ENCODE measurements around the gene CREB3L2.

The CREB3L2 gene

GRCh38 chr7:137836541-137836940 lies 165.3 kb downstream of the CREB3L2 start:
- H3K36me3 ChIP-seq (ENCODE audit: low read length): no peaks in the 10 kb centered on the region
- no peak overlapping the region for H2AFZ ChIP-seq (ENCODE audit: low read depth, low read length, severe bottlenecking)
- no peaks in the 10 kb centered on the region for H3F3A ChIP-seq (ENCODE audit: insufficient read depth)
- peaks cover 7% of the 10 kb centered on the region for H3K9me3 ChIP-seq (ENCODE audit: insufficient read depth, low read length)
- no peaks in the 10 kb centered on the region for H3K79me2 ChIP-seq (ENCODE audit: insufficient read depth, low read length)
- H3K9ac ChIP-seq (ENCODE audit: low read length): no peak overlapping the region
- H3K4me2 ChIP-seq (ENCODE audit: low read depth, low read length, poor library complexity, severe bottlenecking): no peak overlapping the region
- TF ChIP-seq, protein P1, sequence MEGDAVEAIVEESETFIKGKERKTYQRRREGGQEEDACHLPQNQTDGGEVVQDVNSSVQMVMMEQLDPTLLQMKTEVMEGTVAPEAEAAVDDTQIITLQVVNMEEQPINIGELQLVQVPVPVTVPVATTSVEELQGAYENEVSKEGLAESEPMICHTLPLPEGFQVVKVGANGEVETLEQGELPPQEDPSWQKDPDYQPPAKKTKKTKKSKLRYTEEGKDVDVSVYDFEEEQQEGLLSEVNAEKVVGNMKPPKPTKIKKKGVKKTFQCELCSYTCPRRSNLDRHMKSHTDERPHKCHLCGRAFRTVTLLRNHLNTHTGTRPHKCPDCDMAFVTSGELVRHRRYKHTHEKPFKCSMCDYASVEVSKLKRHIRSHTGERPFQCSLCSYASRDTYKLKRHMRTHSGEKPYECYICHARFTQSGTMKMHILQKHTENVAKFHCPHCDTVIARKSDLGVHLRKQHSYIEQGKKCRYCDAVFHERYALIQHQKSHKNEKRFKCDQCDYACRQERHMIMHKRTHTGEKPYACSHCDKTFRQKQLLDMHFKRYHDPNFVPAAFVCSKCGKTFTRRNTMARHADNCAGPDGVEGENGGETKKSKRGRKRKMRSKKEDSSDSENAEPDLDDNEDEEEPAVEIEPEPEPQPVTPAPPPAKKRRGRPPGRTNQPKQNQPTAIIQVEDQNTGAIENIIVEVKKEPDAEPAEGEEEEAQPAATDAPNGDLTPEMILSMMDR (IDR thresholded peaks at IDR 0.05; ENCODE audit: insufficient read depth, low read length, poor library complexity, severe bottlenecking): no peak
- no peaks in the 10 kb centered on the region for H3K27me3 ChIP-seq (ENCODE audit: low read length)
- H4K20me1 ChIP-seq (ENCODE audit: low read depth, low read length): no peaks in the 10 kb centered on the region
- H3K9me2 ChIP-seq (replicated peaks; ENCODE audit: insufficient read depth, low read length): no peaks in the 10 kb centered on the region
- H3K4me3 ChIP-seq (ENCODE audit: insufficient read depth, low read length, poor library complexity, severe bottlenecking): no peak overlapping the region
- H3K27ac ChIP-seq (ENCODE audit: low read depth, low read length): no peak overlapping the region

- H3K27me3 ChIP-seq (ENCODE audit: low read length): no peaks in the 10 kb centered on the region
- no peaks in the 10 kb centered on the region for H4K20me1 ChIP-seq (ENCODE audit: low read depth, low read length)
- TF ChIP-seq, protein P1 (IDR thresholded peaks at IDR 0.05; ENCODE audit: insufficient read depth, low read length, poor library complexity, severe bottlenecking): no peak
- no peak for TF ChIP-seq EZH2phosphoT487 (conservative IDR thresholded peaks at IDR 0.05; ENCODE audit: low read length)
Observed at GRCh38 chr7:137836113-137836509, 165.8 kb downstream of the CREB3L2 start.

DNA sequence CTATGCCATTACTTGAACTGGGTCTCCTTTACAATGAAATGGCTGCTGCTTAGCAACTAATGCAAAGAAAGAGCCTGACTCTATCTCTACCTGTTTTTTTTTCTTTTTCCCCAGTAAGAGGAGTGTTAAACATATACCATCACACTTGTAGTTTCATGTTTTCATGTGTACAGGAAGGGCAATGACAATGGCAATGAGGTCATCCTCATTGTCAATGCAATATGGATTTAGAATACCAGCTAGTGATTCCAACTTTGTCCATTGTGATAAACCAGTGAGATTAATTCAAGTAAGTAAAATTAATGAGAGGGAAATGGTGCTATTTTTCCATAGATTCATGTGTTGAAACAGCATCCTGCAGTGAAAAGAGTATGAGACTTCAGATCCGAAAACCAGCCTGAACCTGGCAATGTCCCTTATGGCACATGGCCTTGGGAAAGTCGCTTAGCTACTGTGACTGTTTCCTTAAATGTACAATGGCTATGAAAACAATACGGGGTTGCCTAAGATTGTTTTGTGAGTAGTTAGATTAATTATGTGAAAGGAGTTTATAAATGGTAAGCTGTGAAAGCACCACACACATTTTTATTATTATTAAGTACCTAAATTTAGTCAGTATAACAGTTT lies 166.3 kb downstream of the CREB3L2 start:
- Histone ChIP-seq H3K9me2 (replicated peaks; ENCODE audit: insufficient read depth, low read length) (no peaks in the 10 kb centered on the region), H2AFZ (ENCODE audit: low read depth, low read length, severe bottlenecking) (no peak overlapping the region), H3K9ac (ENCODE audit: low read length) (no peak overlapping the region), H3K4me2 (ENCODE audit: low read depth, low read length, poor library complexity, severe bottlenecking) (no peak overlapping the region), H3K4me3 (ENCODE audit: insufficient read depth, low read length, poor library complexity, severe bottlenecking) (no peak overlapping the region), H3K27me3 (ENCODE audit: low read length) (no peaks in the 10 kb centered on the region), H4K20me1 (ENCODE audit: low read depth, low read length) (no peaks in the 10 kb centered on the region), H3K36me3 (ENCODE audit: low read length) (no peaks in the 10 kb centered on the region), H3K79me2 (ENCODE audit: insufficient read depth, low read length) (no peaks in the 10 kb centered on the region), H3K9me3 (ENCODE audit: insufficient read depth, low read length) (peaks cover 7% of the 10 kb centered on the region), H3F3A (ENCODE audit: insufficient read depth) (no peaks in the 10 kb centered on the region), H3K27ac (ENCODE audit: low read depth, low read length) (no peak overlapping the region)
- TF ChIP-seq, protein P1 (IDR thresholded peaks at IDR 0.05; ENCODE audit: insufficient read depth, low read length, poor library complexity, severe bottlenecking): no peak
- no peak for TF ChIP-seq EZH2phosphoT487 (conservative IDR thresholded peaks at IDR 0.05; ENCODE audit: low read length)

More at GRCh38 chr7:137836113-137836509, 165.8 kb downstream of the CREB3L2 start:
- H3K9me2 ChIP-seq (replicated peaks; ENCODE audit: insufficient read depth, low read length): no peaks in the 10 kb centered on the region
- H3K4me3 ChIP-seq (ENCODE audit: insufficient read depth, low read length, poor library complexity, severe bottlenecking): no peak overlapping the region
- no peak overlapping the region for H3K9ac ChIP-seq (ENCODE audit: low read length)
- no peak overlapping the region for H3K4me2 ChIP-seq (ENCODE audit: low read depth, low read length, poor library complexity, severe bottlenecking)
- H3K9me3 ChIP-seq (ENCODE audit: insufficient read depth, low read length): peaks cover 7% of the 10 kb centered on the region
- no peaks in the 10 kb centered on the region for H3F3A ChIP-seq (ENCODE audit: insufficient read depth)
- H3K27ac ChIP-seq (ENCODE audit: low read depth, low read length): no peak overlapping the region
- no peak overlapping the region for H2AFZ ChIP-seq (ENCODE audit: low read depth, low read length, severe bottlenecking)
- no peaks in the 10 kb centered on the region for H3K36me3 ChIP-seq (ENCODE audit: low read length)
- H3K79me2 ChIP-seq (ENCODE audit: insufficient read depth, low read length): no peaks in the 10 kb centered on the region

All from SU-DHL-6 (cell line).